Hepatocyte (in vitro differentiated cells): ENCODE measurements around the gene DEK. TPM values are rescaled to one million over a fixed set of nuclear protein-coding genes. Genes with fewer than 3 reads are reported as not detected.

Experiments used
- DNase-seq: peaks from one replicate; pipeline ENCODE4 v3.0.0-alpha.2; 2016; ENCODE audit warnings: low spot score
- H2AFZ ChIP-seq: fragments of 200-600 bp; sonication (generic); 2 replicates; pipeline ENCODE4 v1.6.0; 2016; ENCODE audit warnings: antibody characterized with exemption, mild to moderate bottlenecking
- H3K27ac ChIP-seq: fragments of 200-600 bp; sonication (generic); 2 replicates; pipeline ENCODE4 v1.5.1; 2016; ENCODE audit warnings: mild to moderate bottlenecking
- H3K27me3 ChIP-seq: fragments of 200-600 bp; sonication (generic); 2 replicates; pipeline ENCODE4 v1.6.1; 2016
- H3K36me3 ChIP-seq: fragments of 200-600 bp; sonication (generic); replicated peaks from 2 replicates; pipeline ENCODE4 v1.5.1; 2016; ENCODE audit warnings: low read depth; ENCODE audit not compliant: insufficient read depth
- H3K4me1 ChIP-seq: fragments of 200-600 bp; sonication (generic); 2 replicates; pipeline ENCODE4 v1.5.1; 2016; ENCODE audit warnings: mild to moderate bottlenecking, moderate library complexity; ENCODE audit not compliant: insufficient read depth
- H3K4me2 ChIP-seq: fragments of 200-600 bp; sonication (generic); 2 replicates; pipeline ENCODE4 v1.6.0; 2016
- H3K4me3 ChIP-seq: fragments of 200-600 bp; sonication (generic); 2 replicates; pipeline ENCODE4 v1.5.1; 2016; ENCODE audit warnings: mild to moderate bottlenecking
- H3K79me2 ChIP-seq: fragments of 200-600 bp; sonication (generic); 2 replicates; pipeline ENCODE4 v1.6.0; 2017; ENCODE audit warnings: mild to moderate bottlenecking
- H3K9me2 ChIP-seq: fragments of 200-600 bp; sonication (generic); replicated peaks from 2 replicates; pipeline ENCODE4 v1.6.0; 2017; ENCODE audit warnings: mild to moderate bottlenecking; ENCODE audit not compliant: insufficient read depth
- H3K9me3 ChIP-seq: fragments of 200-600 bp; sonication (generic); 2 replicates; pipeline ENCODE4 v1.5.1; 2016; ENCODE audit warnings: low read depth, mild to moderate bottlenecking
- H4K20me1 ChIP-seq: fragments of 200-600 bp; sonication (generic); 2 replicates; pipeline ENCODE4 v1.6.0; 2016; ENCODE audit warnings: mild to moderate bottlenecking; ENCODE audit not compliant: insufficient read depth, poor library complexity, severe bottlenecking
- CTCF ChIP-seq: fragments of 200-600 bp; sonication (generic); IDR thresholded peaks from 2 replicates; pipeline ENCODE4 v1.5.1; 2016; ENCODE audit warnings: antibody characterized with exemption, mild to moderate bottlenecking; ENCODE audit not compliant: poor library complexity
- EZH2 ChIP-seq: fragments of 200-600 bp; sonication (generic); IDR thresholded peaks from 2 replicates; pipeline ENCODE4 v1.6.1; 2016; ENCODE audit warnings: antibody characterized with exemption, mild to moderate bottlenecking, borderline replicate concordance
- EZH2phosphoT487 ChIP-seq: fragments of 200-600 bp; sonication (generic); IDR thresholded peaks from one replicate; pipeline ENCODE4 v1.6.1; 2018; ENCODE audit warnings: antibody characterized with exemption, mild to moderate bottlenecking, low read depth, moderate library complexity; ENCODE audit not compliant: unreplicated experiment, severe bottlenecking
- WGBS: methylation state at CpG from one replicate; pipeline ENCODE4 v1.1.6; 2016; ENCODE audit warnings: low lambda C conversion rate; ENCODE audit errors: missing lambda C conversion rate; 5-methylcytosine and 5-hydroxymethylcytosine counted together
- polyA plus RNA-seq: library from polyadenylated mRNA; unstranded; fragments of >200 nt; fragmentation: Nextera tagmentation; extraction: Ambion mirVana; gene quantifications from 2 replicates; pipeline ENCODE4 v1.2.1, GENCODE V29; 2016
- total RNA-seq: library from RNA; depleted of rRNA; stranded (reverse); fragments of >200 nt; gene quantifications from 2 replicates; pipeline ENCODE4 v1.2.3, GENCODE V29; 2014

Gene DEK
- total and polyA plus RNA-seq, 2 experiments from 2014 or later = 39.9 to 81.3 TPM

GRCh38 chr6:18243302-18243893, 20.9 kb downstream of the DEK start:
- 90% methylated on average over 3 of the region's 3 CpGs for WGBS
- Histone ChIP-seq H4K20me1 (no peaks in the 10 kb centered on the region), H2AFZ (no peak overlapping the region), H3K4me3 (no peak overlapping the region), H3K79me2 (peaks cover 30% of the 10 kb centered on the region), H3K9me3 (no peaks in the 10 kb centered on the region), H3K4me2 (no peak overlapping the region), H3K4me1 (no peaks in the 10 kb centered on the region), H3K27ac (no peak overlapping the region), H3K9me2 (no peaks in the 10 kb centered on the region), H3K36me3 (no peaks in the 10 kb centered on the region), H3K27me3 (no peaks in the 10 kb centered on the region)
- DNase-seq = no peak
- TF ChIP-seq EZH2 (no peak), CTCF (no peak), EZH2phosphoT487 (no peak)

GRCh38 chr6:18242062-18242851, 22.1 kb downstream of the DEK start:
- TF ChIP-seq EZH2 = no peak
- TF ChIP-seq CTCF = no peak
- no peak for TF ChIP-seq EZH2phosphoT487
- no peak overlapping the region for H3K27ac ChIP-seq
- H3K27me3 ChIP-seq = no peaks in the 10 kb centered on the region
- H4K20me1 ChIP-seq = no peaks in the 10 kb centered on the region
- no peak overlapping the region for H3K4me3 ChIP-seq
- no peak overlapping the region for H2AFZ ChIP-seq
- H3K4me2 ChIP-seq = no peak overlapping the region
- peak; percentile 50 for DNase-seq
- no peaks in the 10 kb centered on the region for H3K36me3 ChIP-seq
- H3K9me2 ChIP-seq = no peaks in the 10 kb centered on the region
- no peaks in the 10 kb centered on the region for H3K9me3 ChIP-seq
- H3K79me2 ChIP-seq = peaks cover 33% of the 10 kb centered on the region
- no peaks in the 10 kb centered on the region for H3K4me1 ChIP-seq
- 85% methylated on average over 11 of the region's 11 CpGs for WGBS

- no peak overlapping the region for H3K4me3 ChIP-seq
- H3K9me3 ChIP-seq = no peaks in the 10 kb centered on the region
- H3K9me2 ChIP-seq = no peaks in the 10 kb centered on the region
- TF ChIP-seq CTCF (no peak), EZH2 (no peak), EZH2phosphoT487 (no peak)
- DNase-seq = no peak
- no peaks in the 10 kb centered on the region for H4K20me1 ChIP-seq
- H3K27me3 ChIP-seq = no peaks in the 10 kb centered on the region
- no peaks in the 10 kb centered on the region for H3K4me1 ChIP-seq
- H3K79me2 ChIP-seq = peaks cover 35% of the 10 kb centered on the region
- H2AFZ ChIP-seq = no peak overlapping the region
- peak overlapping the region; percentile 6 for H3K27ac ChIP-seq
- no peaks in the 10 kb centered on the region for H3K36me3 ChIP-seq
- 62% methylated on average over 1 of the region's 1 CpG for whole genome bisulfite sequencing
- no peak overlapping the region for H3K4me2 ChIP-seq
Measured at GRCh38 chr6:18241208-18242038, 22.9 kb downstream of the DEK start.
